MM.1S (cell line): Measurements from ENCODE around the gene KCNIP1.

ENCODE experiments used
- DNase-seq: peaks from one replicate; pipeline ENCODE4 v3.0.0-alpha.2; 2015
- H2AFZ ChIP-seq: fragments of 300-600 bp; sonication (generic); 2 replicates; pipeline ENCODE4 v1.6.0; 2016; ENCODE audit warnings: antibody characterized with exemption, low read length
- H3F3A ChIP-seq: fragments of 300-600 bp; sonication (generic); 2 replicates; pipeline ENCODE4 v1.6.1; 2016; ENCODE audit warnings: mild to moderate bottlenecking, antibody characterized with exemption, low read length, moderate library complexity, mixed read lengths; ENCODE audit not compliant: insufficient read depth
- H3K27ac ChIP-seq: fragments of 300-600 bp; sonication (generic); 2 replicates; pipeline ENCODE4 v1.5.1; 2016; ENCODE audit warnings: mild to moderate bottlenecking, low read length
- H3K27me3 ChIP-seq: fragments of 300-600 bp; sonication (generic); replicated peaks from 2 replicates; pipeline ENCODE4 v1.6.0; 2016; ENCODE audit warnings: low read length; ENCODE audit not compliant: insufficient read depth
- H3K36me3 ChIP-seq: fragments of 300-600 bp; sonication (generic); replicated peaks from 2 replicates; pipeline ENCODE4 v1.6.1; 2016; ENCODE audit warnings: mild to moderate bottlenecking, low read length, mixed read lengths; ENCODE audit not compliant: insufficient read depth
- H3K4me1 ChIP-seq: fragments of 300-600 bp; sonication (generic); 2 replicates; pipeline ENCODE4 v1.6.1; 2016; ENCODE audit warnings: low read length, mixed read lengths
- H3K4me2 ChIP-seq: fragments of 300-600 bp; sonication (generic); 2 replicates; pipeline ENCODE4 v1.6.0; 2016; ENCODE audit warnings: low read depth, low read length
- H3K4me3 ChIP-seq: fragments of 300-600 bp; sonication (generic); 2 replicates; pipeline ENCODE4 v1.5.1; 2016; ENCODE audit warnings: low read length, mixed read lengths
- H3K79me2 ChIP-seq: fragments of 300-600 bp; sonication (generic); 2 replicates; pipeline ENCODE4 v1.6.1; 2016; ENCODE audit warnings: mixed run types, low read length, mixed read lengths
- H3K9ac ChIP-seq: fragments of 300-600 bp; sonication (generic); 2 replicates; pipeline ENCODE4 v1.6.1; 2016; ENCODE audit warnings: low read length, mixed read lengths
- H3K9me2 ChIP-seq: fragments of 300-600 bp; sonication (generic); replicated peaks from 2 replicates; pipeline ENCODE4 v1.6.1; 2016; ENCODE audit warnings: mild to moderate bottlenecking, low read length, mixed read lengths; ENCODE audit not compliant: insufficient read depth
- H3K9me3 ChIP-seq: fragments of 300-600 bp; sonication (generic); replicated peaks from 2 replicates; pipeline ENCODE4 v1.6.1; 2016; ENCODE audit warnings: mild to moderate bottlenecking, low read length, mixed read lengths; ENCODE audit not compliant: insufficient read depth
- H4K20me1 ChIP-seq: fragments of 300-600 bp; sonication (generic); 2 replicates; pipeline ENCODE4 v1.6.1; 2016; ENCODE audit warnings: mild to moderate bottlenecking, low read length, moderate library complexity, mixed read lengths; ENCODE audit not compliant: insufficient read depth
- EZH2 ChIP-seq: fragments of 300-600 bp; sonication (generic); optimal IDR thresholded peaks from 2 replicates; pipeline ENCODE3; 2017; ENCODE audit warnings: low read depth, mild to moderate bottlenecking, antibody characterized with exemption, low read length, mixed read lengths
- EZH2phosphoT487 ChIP-seq: fragments of 300-600 bp; sonication (generic); IDR thresholded peaks from 2 replicates; pipeline ENCODE4 v1.6.1; 2018; ENCODE audit warnings: antibody characterized with exemption, low read length
- TF ChIP-seq, protein P1 (sequence below): fragments of 300-600 bp; sonication (generic); IDR thresholded peaks from 2 replicates; pipeline ENCODE4 v1.5.1; 2016; ENCODE audit warnings: antibody characterized with exemption, low read length, mixed read lengths

KCNIP1 gene

DNA sequence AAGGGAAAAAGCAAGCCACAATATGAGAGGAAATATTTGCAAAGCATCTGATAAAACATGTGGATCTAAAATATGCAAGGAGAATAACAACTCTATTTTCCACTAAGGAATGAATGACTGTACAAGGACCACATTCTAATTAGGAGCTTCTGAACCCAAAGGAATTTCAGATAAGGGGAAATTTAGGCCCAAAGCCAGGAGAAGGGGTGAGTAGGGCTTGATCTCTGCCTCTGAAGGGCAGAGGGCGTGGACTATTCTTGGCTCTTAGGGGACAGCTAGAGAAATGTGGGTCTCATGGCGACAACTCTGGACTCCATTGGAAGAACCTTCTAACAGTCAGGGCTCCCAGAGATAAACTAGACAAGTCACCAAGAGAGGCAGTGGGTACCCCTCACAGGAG, 147.0 kb downstream of the KCNIP1 start:
- H3K27me3 ChIP-seq, result no peaks in the 10 kb centered on the region
- H3F3A ChIP-seq, result no peaks in the 10 kb centered on the region
- H4K20me1 ChIP-seq, result no peaks in the 10 kb centered on the region
- no peak overlapping the region for H3K27ac ChIP-seq
- no peaks in the 10 kb centered on the region for H3K79me2 ChIP-seq
- no peak overlapping the region for H3K4me2 ChIP-seq
- H3K36me3 ChIP-seq, result no peaks in the 10 kb centered on the region
- no peak overlapping the region for H3K9ac ChIP-seq
- TF ChIP-seq EZH2phosphoT487 (no peak), EZH2 (no peak)
- TF ChIP-seq, protein P1, sequence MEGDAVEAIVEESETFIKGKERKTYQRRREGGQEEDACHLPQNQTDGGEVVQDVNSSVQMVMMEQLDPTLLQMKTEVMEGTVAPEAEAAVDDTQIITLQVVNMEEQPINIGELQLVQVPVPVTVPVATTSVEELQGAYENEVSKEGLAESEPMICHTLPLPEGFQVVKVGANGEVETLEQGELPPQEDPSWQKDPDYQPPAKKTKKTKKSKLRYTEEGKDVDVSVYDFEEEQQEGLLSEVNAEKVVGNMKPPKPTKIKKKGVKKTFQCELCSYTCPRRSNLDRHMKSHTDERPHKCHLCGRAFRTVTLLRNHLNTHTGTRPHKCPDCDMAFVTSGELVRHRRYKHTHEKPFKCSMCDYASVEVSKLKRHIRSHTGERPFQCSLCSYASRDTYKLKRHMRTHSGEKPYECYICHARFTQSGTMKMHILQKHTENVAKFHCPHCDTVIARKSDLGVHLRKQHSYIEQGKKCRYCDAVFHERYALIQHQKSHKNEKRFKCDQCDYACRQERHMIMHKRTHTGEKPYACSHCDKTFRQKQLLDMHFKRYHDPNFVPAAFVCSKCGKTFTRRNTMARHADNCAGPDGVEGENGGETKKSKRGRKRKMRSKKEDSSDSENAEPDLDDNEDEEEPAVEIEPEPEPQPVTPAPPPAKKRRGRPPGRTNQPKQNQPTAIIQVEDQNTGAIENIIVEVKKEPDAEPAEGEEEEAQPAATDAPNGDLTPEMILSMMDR, result no peak
- no peak overlapping the region for H3K4me3 ChIP-seq
- no peaks in the 10 kb centered on the region for H3K9me3 ChIP-seq
- no peak overlapping the region for H2AFZ ChIP-seq
- H3K4me1 ChIP-seq, result no peaks in the 10 kb centered on the region
- DNase-seq, result no peak
- no peaks in the 10 kb centered on the region for H3K9me2 ChIP-seq

DNA sequence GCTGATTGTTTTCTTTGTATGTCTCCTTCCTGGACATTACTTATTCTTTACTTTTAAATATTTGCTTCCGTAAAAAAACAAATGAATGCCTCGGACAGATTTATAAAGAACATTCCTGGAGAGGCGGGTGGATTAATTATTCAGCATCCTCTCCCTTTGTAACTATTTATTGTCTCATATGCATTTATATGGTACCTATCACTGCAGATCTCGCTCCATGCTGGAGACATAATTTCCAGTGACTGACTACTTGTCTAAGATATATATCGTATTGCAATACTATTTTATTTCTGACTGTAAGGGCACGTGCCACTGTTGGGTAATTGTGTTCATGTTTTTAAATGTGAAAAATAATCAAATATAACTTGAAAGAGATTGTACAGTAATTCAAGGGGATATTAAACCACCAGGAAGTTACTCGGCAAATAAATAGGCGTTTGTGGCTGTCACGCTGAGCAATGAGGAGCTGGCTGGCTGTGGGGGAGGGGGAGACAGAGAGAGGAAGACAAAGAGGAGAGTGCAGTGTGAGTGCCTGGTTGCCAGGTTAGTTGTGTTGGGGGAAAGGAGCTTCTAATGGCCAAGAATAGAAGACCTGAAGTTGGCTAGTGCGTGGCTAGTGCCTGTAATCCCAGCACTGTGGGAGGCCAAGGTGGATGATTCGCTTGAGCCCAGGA, 147.9 kb downstream of the KCNIP1 start:
- H4K20me1 ChIP-seq, result no peaks in the 10 kb centered on the region
- no peak for DNase-seq
- no peaks in the 10 kb centered on the region for H3K79me2 ChIP-seq
- TF ChIP-seq, protein P1, result no peak
- TF ChIP-seq EZH2, result no peak
- TF ChIP-seq EZH2phosphoT487, result no peak
- H3K4me3 ChIP-seq, result no peak overlapping the region
- no peaks in the 10 kb centered on the region for H3K9me3 ChIP-seq
- H3F3A ChIP-seq, result no peaks in the 10 kb centered on the region
- no peaks in the 10 kb centered on the region for H3K4me1 ChIP-seq
- H3K9ac ChIP-seq, result no peak overlapping the region
- no peak overlapping the region for H2AFZ ChIP-seq
- H3K4me2 ChIP-seq, result no peak overlapping the region
- H3K9me2 ChIP-seq, result no peaks in the 10 kb centered on the region
- H3K36me3 ChIP-seq, result no peaks in the 10 kb centered on the region
- H3K27me3 ChIP-seq, result no peaks in the 10 kb centered on the region
- H3K27ac ChIP-seq, result no peak overlapping the region

DNA sequence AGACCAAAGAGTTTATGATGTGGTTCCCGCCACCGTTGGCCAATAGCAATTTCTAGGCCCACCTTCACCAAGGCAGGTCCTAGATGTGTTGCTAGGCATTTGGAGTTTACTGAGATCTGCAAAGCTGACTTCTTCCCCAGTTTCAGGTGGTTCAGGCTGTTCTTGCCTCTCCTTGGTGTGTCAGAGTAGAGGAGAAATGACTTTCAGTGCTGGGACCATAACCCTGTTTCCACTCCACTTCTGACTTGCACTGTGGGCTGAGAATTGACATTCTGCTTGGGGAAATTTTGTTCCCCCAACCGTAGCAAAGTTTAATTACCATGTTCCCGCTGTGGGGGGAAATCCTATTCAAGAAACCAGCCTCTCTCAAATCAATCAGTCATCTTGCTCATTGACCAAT, 151.7 kb downstream of the KCNIP1 start:
- Histone ChIP-seq H3K4me2 (no peak overlapping the region), H3K9ac (no peak overlapping the region), H3K36me3 (no peaks in the 10 kb centered on the region), H2AFZ (no peak overlapping the region), H3F3A (no peaks in the 10 kb centered on the region), H3K4me1 (no peaks in the 10 kb centered on the region), H3K9me3 (no peaks in the 10 kb centered on the region), H3K9me2 (no peaks in the 10 kb centered on the region), H3K79me2 (no peaks in the 10 kb centered on the region), H3K27me3 (no peaks in the 10 kb centered on the region), H3K27ac (no peak overlapping the region), H4K20me1 (no peaks in the 10 kb centered on the region), H3K4me3 (no peak overlapping the region)
- DNase-seq, result no peak
- TF ChIP-seq EZH2, result no peak
- no peak for TF ChIP-seq EZH2phosphoT487
- TF ChIP-seq, protein P1, result no peak
